Astrocyte of the hippocampus (primary cell): ENCODE data around the gene HOXB4.
"Not testable (repeated sequence)": the region's sequence is repeated elsewhere in the genome, so short reads cannot be mapped to it uniquely, and the experiment has no call there.

Experiments used
- DNase-seq: peaks from one replicate; pipeline ENCODE4 v3.0.0; 2011; ENCODE audit warnings: low read depth, low spot score

Gene HOXB4

GRCh38 chr17:48548523-48549280 lies 29.4 kb downstream of the HOXB4 start:
- DNase-seq = no peak

DNA sequence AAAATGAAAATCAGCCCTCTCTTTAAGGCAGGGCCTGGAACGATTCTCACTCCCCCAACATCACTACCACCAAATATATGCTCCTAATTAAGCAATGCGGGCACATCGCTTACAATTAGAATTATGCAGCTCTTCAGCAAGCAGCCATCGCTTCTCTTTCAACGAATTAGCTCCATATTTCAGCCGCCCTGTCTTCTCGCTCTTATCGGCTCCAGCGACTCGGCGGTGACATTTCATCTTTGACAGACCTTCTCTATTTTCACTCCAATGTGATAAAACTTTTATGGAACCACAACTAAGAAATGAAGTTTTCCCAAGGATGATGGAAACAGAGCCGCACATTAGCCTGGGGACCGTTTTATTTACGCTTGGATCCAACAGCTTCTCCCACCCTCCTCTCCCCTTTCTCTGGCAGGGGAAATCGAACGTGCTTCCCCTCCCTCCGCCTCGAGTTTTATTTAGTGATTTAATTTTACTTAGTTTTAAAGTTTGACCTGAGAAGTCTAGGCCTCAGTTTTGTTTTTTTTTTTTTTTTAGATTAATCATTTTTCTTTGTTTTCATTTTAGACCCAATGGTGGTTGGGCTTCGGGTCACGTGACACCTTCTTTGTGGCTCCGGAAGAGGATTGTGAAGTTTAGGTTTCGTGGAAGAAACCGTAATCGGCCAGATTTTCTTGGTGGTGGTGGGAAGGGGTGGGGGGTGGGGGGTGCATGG lies 30.2 kb downstream of the HOXB4 start:
- peak; percentile 71 for DNase-seq

DNA sequence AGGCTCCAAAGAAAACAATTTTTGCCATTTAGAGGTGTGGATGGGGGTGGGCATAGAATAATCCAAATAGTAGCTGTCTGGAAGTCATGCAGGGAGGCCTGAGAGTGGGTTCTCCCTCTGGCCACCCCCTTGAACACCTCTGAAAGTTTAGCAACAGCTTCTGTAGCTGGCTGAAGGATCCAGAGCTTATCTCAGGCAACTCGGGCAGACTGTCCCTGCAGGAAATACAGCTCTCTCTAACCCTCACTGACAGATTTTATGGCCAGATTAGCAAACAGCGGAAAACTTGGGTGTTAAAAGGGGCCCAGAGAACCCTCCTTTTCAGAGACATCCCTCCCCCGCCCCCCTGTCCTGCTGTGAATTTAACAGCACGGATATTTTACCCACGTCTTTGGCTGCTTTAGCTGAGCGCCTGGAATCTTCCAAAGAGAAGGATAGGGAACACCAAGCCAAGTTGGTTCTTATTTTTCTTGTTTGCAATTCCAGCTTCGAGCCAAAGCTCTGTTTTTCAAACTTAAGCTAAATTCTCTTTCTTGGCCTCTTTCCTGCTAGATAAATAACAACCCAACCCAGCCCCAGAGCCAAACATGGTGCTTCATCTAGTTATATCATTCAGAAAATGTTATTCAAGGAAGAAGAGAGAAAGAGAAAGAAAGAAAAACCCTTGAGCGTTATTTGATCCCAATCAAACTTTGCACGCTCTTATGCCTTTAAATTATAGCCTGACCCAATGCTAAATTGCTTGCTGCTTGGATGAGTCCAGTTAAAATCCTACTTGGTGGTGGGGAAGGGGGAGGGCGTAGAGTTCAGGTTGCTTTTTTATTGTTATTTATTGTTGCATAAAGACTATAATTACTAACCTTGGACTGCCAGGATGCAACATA lies 31.0 kb downstream of the HOXB4 start:
- DNase-seq = peak; percentile 67

GRCh38 chr17:48546137-48546923 lies 31.8 kb downstream of the HOXB4 start:
- peak; percentile 68 for DNase-seq

DNA sequence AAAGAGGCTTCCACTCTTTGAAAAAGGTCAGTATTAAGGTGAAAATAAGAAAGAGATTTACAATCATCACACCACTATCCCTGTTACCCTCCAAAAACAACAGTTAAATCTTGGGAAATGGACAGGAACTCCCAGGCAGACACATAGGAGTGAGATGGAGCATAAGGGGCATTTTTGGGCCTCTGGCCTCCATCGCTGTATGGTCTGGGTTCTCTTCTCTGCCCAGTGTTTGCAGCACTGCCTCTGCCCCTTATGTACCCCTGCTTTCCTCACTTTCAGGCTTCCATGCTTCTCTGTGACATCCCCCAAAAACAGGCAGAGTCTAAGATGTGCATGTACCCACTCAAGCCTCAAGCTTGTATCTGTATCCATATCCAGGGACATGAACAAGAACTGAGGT lies 32.6 kb downstream of the HOXB4 start:
- DNase-seq = peak; percentile 17

DNA sequence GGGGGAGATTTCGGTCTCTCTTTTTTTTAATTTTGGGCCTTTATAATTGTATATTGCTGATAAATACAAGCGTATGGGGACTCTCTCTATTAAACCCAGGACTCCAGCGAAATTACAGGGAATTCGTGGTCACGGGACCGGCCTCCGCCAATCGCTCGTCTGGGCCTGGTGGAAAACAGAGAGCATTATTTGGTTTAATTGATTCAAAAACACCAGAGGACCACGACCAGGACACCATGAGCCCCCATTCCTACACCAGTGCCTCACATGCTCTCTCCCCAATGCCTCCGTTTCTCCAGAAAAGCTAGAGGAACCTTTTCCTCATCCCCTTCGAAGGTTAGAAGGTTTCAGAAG lies 33.2 kb downstream of the HOXB4 start, which contains the start of gene HOXB2:
TSS of gene HOXB2 (minus strand) at position 88 of the 354 bp plus-strand sequence. CDS start 198 bp downstream, outside the sequence.
- peak; percentile 78 for DNase-seq

GRCh38 chr17:48544349-48545021 lies 33.7 kb downstream of the HOXB4 start:
- DNase-seq = peak; percentile 93

GRCh38 chr17:48543854-48544348 lies 34.2 kb downstream of the HOXB4 start:
- no peak for DNase-seq

DNA sequence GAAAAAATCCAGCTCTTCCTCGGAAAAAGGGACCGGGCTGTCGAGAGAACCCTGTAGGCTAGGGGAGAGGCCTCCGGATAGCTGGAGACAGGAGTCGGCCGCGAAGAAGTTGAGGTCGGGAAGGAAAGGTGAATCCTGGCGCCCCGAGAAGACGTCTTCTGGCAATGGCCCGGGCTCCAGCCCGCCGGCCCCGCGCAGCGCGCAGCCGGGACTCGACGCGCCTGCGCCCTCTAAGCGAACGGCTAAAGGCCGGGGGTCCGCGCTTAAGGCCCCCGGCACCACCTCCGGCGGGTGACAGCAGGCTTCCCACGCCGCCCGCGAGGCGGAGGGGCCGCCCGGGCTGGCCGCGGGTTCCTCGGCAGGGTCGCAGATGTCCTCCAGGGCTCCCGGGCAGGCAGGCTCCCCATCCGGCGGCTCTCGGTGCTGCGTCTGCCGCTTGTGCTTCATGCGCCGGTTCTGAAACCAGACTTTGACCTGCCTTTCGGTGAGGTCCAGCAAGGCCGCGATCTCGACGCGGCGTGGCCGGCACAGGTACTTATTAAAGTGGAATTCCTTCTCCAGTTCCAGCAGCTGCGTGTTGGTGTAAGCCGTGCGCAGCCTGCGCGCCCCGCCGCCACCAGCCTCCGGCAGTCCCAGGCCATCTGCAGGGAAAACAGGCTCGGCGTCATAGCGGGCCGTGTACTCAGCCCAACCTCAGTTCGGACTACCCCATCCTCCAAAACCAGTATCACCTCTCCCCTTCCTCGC lies 34.9 kb downstream of the HOXB4 start:
- DNase-seq = peak; percentile 82

- DNase-seq = no peak
These were observed 35.4 kb downstream of the HOXB4 start for GRCh38 chr17:48542698-48543106.

DNA sequence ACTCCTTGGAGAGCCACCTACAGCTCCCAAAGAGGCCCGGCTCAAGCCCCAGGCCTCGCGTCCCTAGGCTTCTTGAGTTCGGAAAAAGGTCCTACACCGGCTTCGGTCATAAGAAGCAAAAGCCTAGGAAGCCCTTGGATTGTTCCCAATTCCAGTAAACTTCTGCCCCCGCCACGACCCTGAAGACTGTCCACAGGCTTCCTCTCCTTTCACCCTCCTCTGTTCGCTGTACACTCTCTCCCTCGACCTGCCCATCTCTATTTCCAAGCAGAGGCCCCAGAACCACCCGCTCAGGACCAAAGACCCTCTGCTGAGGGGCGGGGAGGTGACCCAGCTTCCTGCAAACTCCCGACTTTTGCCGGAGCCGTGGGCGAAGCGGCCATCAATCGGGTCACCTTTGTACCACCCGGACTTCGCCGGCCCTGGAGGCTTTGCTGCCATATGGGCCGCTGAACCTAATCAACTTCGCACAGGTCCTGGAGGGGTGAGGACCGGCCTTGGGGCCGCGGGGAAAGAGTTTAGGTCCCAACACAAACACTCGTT lies 36.0 kb downstream of the HOXB4 start:
- DNase-seq = peak; percentile 39

- peak; percentile 87 for DNase-seq
These were observed 36.5 kb downstream of the HOXB4 start for GRCh38 chr17:48541577-48542113.

- no peak for DNase-seq
These were observed 37.0 kb downstream of the HOXB4 start for GRCh38 chr17:48541036-48541576.

DNA sequence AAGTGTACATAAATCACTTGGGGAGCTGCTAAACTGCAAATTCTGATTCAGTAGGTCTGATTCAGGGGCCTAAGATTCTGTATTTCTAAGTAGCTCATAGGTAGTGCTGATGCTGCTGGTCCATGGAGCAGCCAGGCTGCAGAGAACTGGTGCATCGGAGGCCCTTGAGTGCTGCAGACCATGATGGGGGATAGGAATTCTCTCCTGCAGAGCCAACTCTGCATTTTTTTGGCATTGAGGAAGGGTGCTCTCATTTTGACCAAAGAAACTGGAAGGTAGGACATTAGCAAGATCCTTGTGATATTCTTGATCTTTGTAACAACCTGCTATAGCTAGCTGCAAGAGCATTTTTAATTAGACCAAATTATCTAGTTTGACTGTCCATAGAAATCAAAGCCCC lies 37.9 kb downstream of the HOXB4 start:
- DNase-seq = peak; percentile 75

DNA sequence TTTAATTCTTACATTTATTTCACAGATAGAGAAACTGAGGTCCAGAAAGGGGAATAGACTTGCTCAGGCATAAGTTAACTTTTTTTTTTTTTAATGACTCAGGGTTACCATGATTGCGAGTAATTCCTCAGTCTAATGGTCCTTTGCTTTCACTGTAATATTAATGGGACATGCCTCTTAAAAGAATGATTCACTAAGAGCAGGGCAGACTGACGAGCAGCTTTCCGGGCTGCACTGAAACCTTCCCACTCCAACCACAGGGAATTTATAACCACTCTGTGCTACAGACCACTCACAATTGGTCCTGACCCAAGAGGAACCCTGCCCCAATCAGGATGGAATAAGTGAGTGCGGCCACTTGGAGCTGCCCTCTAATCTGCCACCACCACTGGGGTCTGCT lies 39.0 kb downstream of the HOXB4 start:
- DNase-seq = peak; percentile 92

DNA sequence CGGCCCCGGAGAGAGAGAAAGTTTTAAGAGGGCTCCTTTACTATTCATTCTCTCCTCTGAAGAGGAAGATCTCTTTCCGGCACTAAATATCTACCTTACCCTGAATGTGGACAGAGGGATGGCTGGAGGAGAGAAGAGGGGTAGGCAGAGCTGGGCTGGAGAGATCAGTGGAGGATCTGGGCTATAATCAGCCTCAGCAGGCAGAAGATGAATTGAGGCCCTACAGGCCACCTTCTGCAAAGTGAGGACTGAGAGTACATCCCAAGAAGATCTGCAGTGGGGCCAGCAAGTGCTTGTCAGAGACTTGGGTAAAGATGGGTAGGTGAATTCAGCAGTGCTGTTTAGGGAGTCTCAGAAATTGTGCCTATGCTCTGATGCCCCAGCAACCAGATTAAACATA lies 40.8 kb downstream of the HOXB4 start:
- no peak for DNase-seq

DNA sequence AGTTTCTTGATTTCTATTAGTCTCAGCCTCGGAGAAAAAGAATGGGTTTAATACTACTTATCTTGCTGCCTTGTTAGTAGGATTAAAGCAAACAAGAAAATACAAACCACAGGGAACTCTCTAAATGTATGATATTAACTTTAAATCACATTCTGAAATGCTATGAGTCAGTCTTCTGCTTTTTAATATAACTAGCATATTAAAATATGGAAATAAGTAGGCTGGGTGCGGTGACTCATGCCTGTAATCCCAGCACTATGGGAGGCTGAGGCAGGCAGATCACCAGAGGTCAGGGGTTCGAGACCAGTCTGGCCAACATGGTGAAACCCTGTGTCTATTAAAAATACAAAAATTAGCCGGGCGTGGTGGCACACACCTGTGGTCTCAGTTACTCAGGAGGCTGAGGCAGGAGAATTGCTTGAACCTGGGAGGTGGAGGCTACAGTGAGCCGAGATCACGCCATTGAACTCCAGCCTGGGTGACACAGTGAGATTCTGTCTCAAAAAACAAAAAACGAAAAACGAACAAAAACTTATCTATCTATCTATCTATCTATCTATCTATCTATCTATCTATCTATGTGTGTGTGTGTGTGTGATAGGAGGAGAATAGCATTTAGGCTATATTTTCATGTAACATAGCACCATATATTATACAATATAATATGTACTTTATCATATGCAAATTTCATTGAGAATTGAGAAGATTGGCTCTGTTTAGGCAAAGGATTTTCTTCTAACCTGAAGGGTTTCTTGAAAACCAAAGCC lies 42.2 kb downstream of the HOXB4 start:
- DNase-seq = not testable (repeated sequence)

GRCh38 chr17:48532261-48532660 lies 45.9 kb downstream of the HOXB4 start:
- DNase-seq = no peak
